Measurements from ENCODE around the gene HELZ2.

The HELZ2 gene

GRCh38 chr20:63542031-63542559, 31.9 kb downstream of the HELZ2 start:
- Histone ChIP-seq H3K27me3 (ENCODE audit: insufficient read depth, poor library complexity, severe bottlenecking) (peaks cover 40% of the 10 kb centered on the region), H3K27ac (replicated peaks) (no peak overlapping the region), H3K4me3 (replicated peaks; ENCODE audit: insufficient read depth, low read length) (no peak overlapping the region)
- DNase-seq (ENCODE audit: low read depth in 1 of 2, low spot score in 1 of 2): peak in 1 of 2 experiments; percentile 47
- no peak for TF ChIP-seq GABPA (IDR thresholded peaks at IDR 0.05; ENCODE audit: low read depth)
- TF ChIP-seq SPI1 (IDR thresholded peaks at IDR 0.05; ENCODE audit: borderline replicate concordance, low read depth): no peak
- TF ChIP-seq POLR2AphosphoS5 (IDR thresholded peaks at IDR 0.05; ENCODE audit: low read depth): no peak
- TF ChIP-seq CTCF (IDR thresholded peaks at IDR 0.05; ENCODE audit: insufficient read depth, low read length): no peak
- no peak for TF ChIP-seq REST (IDR thresholded peaks at IDR 0.05; ENCODE audit: insufficient replicate concordance, low read depth)

- Histone ChIP-seq H3K27ac (replicated peaks) (no peak overlapping the region), H3K4me3 (replicated peaks; ENCODE audit: insufficient read depth, low read length) (no peak overlapping the region), H3K27me3 (ENCODE audit: insufficient read depth, poor library complexity, severe bottlenecking) (peaks cover 37% of the 10 kb centered on the region)
- TF ChIP-seq SPI1 (IDR thresholded peaks at IDR 0.05; ENCODE audit: borderline replicate concordance, low read depth) (no peak), REST (IDR thresholded peaks at IDR 0.05; ENCODE audit: insufficient replicate concordance, low read depth) (no peak), CTCF (IDR thresholded peaks at IDR 0.05; ENCODE audit: insufficient read depth, low read length) (no peak), GABPA (IDR thresholded peaks at IDR 0.05; ENCODE audit: low read depth) (no peak), POLR2AphosphoS5 (IDR thresholded peaks at IDR 0.05; ENCODE audit: low read depth) (no peak)
- no peak for DNase-seq (ENCODE audit: low read depth in 1 of 2, low spot score in 1 of 2)
Observed at GRCh38 chr20:63541371-63541770, 32.7 kb downstream of the HELZ2 start.

GRCh38 chr20:63540417-63541186, 33.4 kb downstream of the HELZ2 start:
- TF ChIP-seq POLR2AphosphoS5 (IDR thresholded peaks at IDR 0.05; ENCODE audit: low read depth) (no peak), CTCF (IDR thresholded peaks at IDR 0.05; ENCODE audit: insufficient read depth, low read length) (no peak), GABPA (IDR thresholded peaks at IDR 0.05; ENCODE audit: low read depth) (no peak), SPI1 (IDR thresholded peaks at IDR 0.05; ENCODE audit: borderline replicate concordance, low read depth) (no peak), REST (IDR thresholded peaks at IDR 0.05; ENCODE audit: insufficient replicate concordance, low read depth) (no peak)
- H3K4me3 ChIP-seq (replicated peaks; ENCODE audit: insufficient read depth, low read length): no peak overlapping the region
- no peak overlapping the region for H3K27ac ChIP-seq (replicated peaks)
- peaks cover 37% of the 10 kb centered on the region for H3K27me3 ChIP-seq (ENCODE audit: insufficient read depth, poor library complexity, severe bottlenecking)
- no peak for DNase-seq (ENCODE audit: low read depth in 1 of 2, low spot score in 1 of 2)
